IMR-90 (cell line): ENCODE results near the gene SEPTIN5. TPM values are rescaled to one million over a fixed set of nuclear protein-coding genes. Genes with fewer than 3 reads are reported as not detected.

Experiments used
- ATAC-seq: fragments of 200-7000 bp; cut with Tn5 transposase; 2 replicates; pipeline ENCODE4 v1.9.1; 2020; ENCODE audit warnings: low read depth, mild to moderate bottlenecking, moderate library complexity
- BruUV-seq: library from RNA; stranded (reverse); fragments of 400-500 nt; replicated peaks from 2 replicates; lab custom pipeline; 2021; lab: Mats Ljungman, UMichigan
- CTCF ChIA-PET: fragments of 300-600 bp; formaldehyde crosslinking; extraction: SDS; loops from one replicate; lab custom pipeline; 2021; ENCODE audit warnings: antibody characterized with exemption; lab: Yijun Ruan, JAX
- POLR2A ChIA-PET: fragments of 300-600 bp; sonication (Branson Sonifier 250); formaldehyde crosslinking; loops from one replicate; lab custom pipeline; 2022; ENCODE audit warnings: antibody characterized with exemption; ENCODE audit not compliant: unreplicated experiment; lab: Charles Lee
- DNase-seq: peaks from one replicate; pipeline ENCODE4 v3.0.0; 2013
- H2AFZ ChIP-seq: replicated peaks from 2 replicates; pipeline ENCODE3; 2013; ENCODE audit warnings: low read length, mild to moderate bottlenecking; ENCODE audit not compliant: poor library complexity
- H2AK5ac ChIP-seq: 2 replicates; pipeline ENCODE4 v1.6.1; 2013; ENCODE audit warnings: low read depth, low read length, inconsistent platforms
- H2AK9ac ChIP-seq: replicated peaks from 2 replicates; pipeline ENCODE3; 2013; ENCODE audit warnings: mild to moderate bottlenecking, low read depth, low read length, moderate library complexity; ENCODE audit not compliant: poor library complexity
- H2BK120ac ChIP-seq: 2 replicates; pipeline ENCODE4 v1.6.1; 2013; ENCODE audit warnings: low read depth, low read length, inconsistent platforms
- H2BK15ac ChIP-seq: 3 replicates; pipeline ENCODE4 v1.6.1; 2013; ENCODE audit warnings: low read depth, low read length, inconsistent platforms
- H2BK20ac ChIP-seq: 2 replicates; pipeline ENCODE4 v1.6.1; 2013; ENCODE audit warnings: low read depth, mild to moderate bottlenecking, inconsistent platforms, low read length, moderate library complexity
- H2BK5ac ChIP-seq: 2 replicates; pipeline ENCODE4 v1.6.1; 2013; ENCODE audit warnings: mild to moderate bottlenecking, low read depth, low read length, inconsistent platforms; ENCODE audit not compliant: poor library complexity, severe bottlenecking
- H3K14ac ChIP-seq: replicated peaks from 2 replicates; pipeline ENCODE4 v1.6.1; 2013; ENCODE audit warnings: low read depth, low read length, inconsistent platforms
- H3K18ac ChIP-seq: 2 replicates; pipeline ENCODE4 v1.6.1; 2013; ENCODE audit warnings: low read depth, low read length, control low read depth
- H3K23ac ChIP-seq: 2 replicates; pipeline ENCODE4 v1.6.1; 2013; ENCODE audit warnings: low read depth, low read length, inconsistent platforms
- H3K27ac ChIP-seq: 2 replicates; pipeline ENCODE4 v1.5.1; 2013; ENCODE audit warnings: mild to moderate bottlenecking, control low read depth, low read length; ENCODE audit not compliant: insufficient read depth
- H3K27me3 ChIP-seq: 2 replicates; pipeline ENCODE4 v1.6.1; 2013; ENCODE audit warnings: low read length; ENCODE audit not compliant: control insufficient read depth, insufficient read depth
- H3K36me3 ChIP-seq: 2 replicates; pipeline ENCODE4 v1.6.1; 2013; ENCODE audit warnings: low read length, mixed read lengths; ENCODE audit not compliant: control insufficient read depth, insufficient read depth
- H3K4ac ChIP-seq: 2 replicates; pipeline ENCODE4 v1.6.1; 2013; ENCODE audit warnings: low read depth, low read length, inconsistent platforms
- H3K4me1 ChIP-seq: 2 replicates; pipeline ENCODE4 v1.6.1; 2013; ENCODE audit warnings: low read length, mixed read lengths; ENCODE audit not compliant: control insufficient read depth, insufficient read depth
- H3K4me2 ChIP-seq: 2 replicates; pipeline ENCODE4 v1.6.1; 2013; ENCODE audit warnings: low read depth, mild to moderate bottlenecking, control low read depth, low read length, moderate library complexity
- H3K4me3 ChIP-seq: 2 replicates; pipeline ENCODE4 v1.5.1; 2013; ENCODE audit warnings: low read depth, mild to moderate bottlenecking, control low read depth, low read length, moderate library complexity; ENCODE audit not compliant: insufficient read depth
- H3K56ac ChIP-seq: 2 replicates; pipeline ENCODE4 v1.6.1; 2013; ENCODE audit warnings: low read length, inconsistent platforms; ENCODE audit not compliant: insufficient read depth; ENCODE audit errors: extremely low read depth
- H3K79me1 ChIP-seq, 2 experiments: 2 replicates each; pipeline ENCODE4 v1.6.1; 2013; ENCODE audit warnings: low read length in 2 of 2, inconsistent platforms in 1 of 2, low read depth in 1 of 2
- H3K9ac ChIP-seq: 2 replicates; pipeline ENCODE4 v1.6.1; 2013; ENCODE audit warnings: low read depth, low read length, control low read depth
- H3K9me1 ChIP-seq: 2 replicates; pipeline ENCODE4 v1.6.1; 2013; ENCODE audit warnings: low read length, inconsistent platforms; ENCODE audit not compliant: insufficient read depth
- H3K9me3 ChIP-seq: 2 replicates; pipeline ENCODE4 v1.6.1; 2013; ENCODE audit warnings: low read length; ENCODE audit not compliant: control insufficient read depth, insufficient read depth
- H4K20me1 ChIP-seq: 2 replicates; pipeline ENCODE4 v1.6.1; 2013; ENCODE audit warnings: low read length, inconsistent platforms; ENCODE audit not compliant: insufficient read depth
- H4K5ac ChIP-seq: 2 replicates; pipeline ENCODE4 v1.6.1; 2013; ENCODE audit warnings: mild to moderate bottlenecking, low read depth, low read length, control low read depth
- H4K8ac ChIP-seq, 2 experiments: 2 replicates each; pipeline ENCODE4 v1.6.1; 2013; ENCODE audit warnings: low read depth in 2 of 2, low read length in 2 of 2, control low read depth in 1 of 2, inconsistent platforms in 1 of 2
- H4K91ac ChIP-seq: 2 replicates; pipeline ENCODE4 v1.6.1; 2013; ENCODE audit warnings: low read depth, low read length, inconsistent platforms; ENCODE audit not compliant: insufficient read depth
- CHD1 ChIP-seq: IDR thresholded peaks from 2 replicates; pipeline ENCODE4 v1.6.1; 2012; ENCODE audit warnings: low read depth, low read length, improper control_type of control experiment
- MAFK ChIP-seq: IDR thresholded peaks from 2 replicates; pipeline ENCODE4 v1.6.1; 2012; ENCODE audit warnings: low read depth, low read length, improper control_type of control experiment
- MAZ ChIP-seq: IDR thresholded peaks from 2 replicates; pipeline ENCODE4 v1.6.1; 2012; ENCODE audit warnings: low read depth, mild to moderate bottlenecking, low read length, improper control_type of control experiment, moderate library complexity, borderline replicate concordance
- NFE2L2 ChIP-seq: fragments of 150-350 bp; IDR thresholded peaks from 2 replicates; pipeline ENCODE4 v1.6.1; 2016; ENCODE audit warnings: low read depth, mild to moderate bottlenecking, low read length
- RCOR1 ChIP-seq: IDR thresholded peaks from 2 replicates; pipeline ENCODE4 v1.6.1; 2012; ENCODE audit warnings: mild to moderate bottlenecking, low read length, improper control_type of control experiment; ENCODE audit not compliant: insufficient replicate concordance
- RFX5 ChIP-seq: IDR thresholded peaks from 2 replicates; pipeline ENCODE4 v1.8.0; 2012; ENCODE audit warnings: low read depth, mild to moderate bottlenecking, low read length, moderate library complexity
- WGBS, 2 experiments: methylation state at CpG; one replicate each; pipeline versions ENCODE4 v1.1.5 to v1.1.7; 2013; ENCODE audit warnings: missing lambda C conversion rate in 2 of 2; ENCODE audit not compliant: insufficient read length in 1 of 2; ENCODE audit errors: extremely low coverage in 2 of 2; 5-methylcytosine and 5-hydroxymethylcytosine counted together
- dilution Hi-C: fragments of 300-500 bp; cut with HindIII; formaldehyde crosslinking; loops from one replicate; pipeline ENCODE4 v1.14.3; 2018; ENCODE audit warnings: low sequenced_read_pairs; ENCODE audit not compliant: unreplicated experiment
- in situ Hi-C: fragments of 300-500 bp; cut with MboI; formaldehyde crosslinking; loops from 3 replicates; pipeline ENCODE4 v1.14.3; 2019; ENCODE audit warnings: low sequenced_read_pairs, inconsistent platforms, mixed read lengths
- intact Hi-C: fragments of 100-400 bp; cut with micrococcal nuclease; formaldehyde crosslinking; loops from 2 replicates; pipeline ENCODE4 v1.10.0; 2022
- polyA plus RNA-seq, 3 experiments: library from polyadenylated mRNA; depleted of rRNA; stranded (reverse); fragments of >200 nt; gene quantifications; 2 replicates each; pipeline ENCODE4 v1.2.3, GENCODE V29; 2012; ENCODE audit warnings: low replicate concordance in 1 of 3
- total RNA-seq: library from RNA; depleted of rRNA; stranded (reverse); fragments of >200 nt; gene quantifications from 2 replicates; pipeline ENCODE4 v1.2.3, GENCODE V29; 2012

The SEPTIN5 gene
- total and polyA plus RNA-seq, 2 of the 4 experiments (the other 2 are of a cell fraction): 16.8 to 20.7 TPM

DNA sequence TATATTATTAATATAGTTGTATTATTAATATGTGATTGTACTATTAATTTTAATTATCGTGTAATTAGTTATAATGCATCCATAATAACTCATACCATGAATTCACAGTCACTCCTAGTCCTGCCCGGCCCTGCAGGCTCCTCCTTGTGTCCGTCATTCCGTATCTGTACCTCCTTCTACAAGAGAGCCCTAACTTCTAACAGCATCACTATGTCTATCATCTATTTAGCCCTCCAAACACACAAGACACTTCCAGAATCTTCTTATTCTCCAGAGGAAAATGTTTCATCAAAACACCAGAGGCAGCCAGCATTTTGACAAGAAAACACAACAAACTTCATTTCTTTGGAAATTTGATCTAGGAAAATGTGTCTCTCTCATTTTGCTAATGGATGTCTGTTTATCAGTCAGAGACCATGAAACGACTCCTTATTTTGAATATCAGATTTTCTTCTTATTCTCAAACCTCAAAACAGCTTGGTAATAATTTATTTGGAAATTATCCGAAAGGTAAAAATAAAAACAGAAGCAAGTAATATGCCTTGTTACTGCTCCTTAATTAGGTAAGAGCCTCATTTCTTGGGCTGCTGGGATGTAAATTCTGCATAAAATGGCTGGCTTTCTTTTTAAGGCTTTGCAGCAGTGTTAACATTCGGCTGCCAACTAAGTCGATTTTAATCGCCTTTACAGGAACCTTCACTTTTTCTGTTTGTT is 23.1 kb upstream of the SEPTIN5 start (continued):
- TF ChIP-seq RFX5 (no peak), CHD1 (no peak)

DNA sequence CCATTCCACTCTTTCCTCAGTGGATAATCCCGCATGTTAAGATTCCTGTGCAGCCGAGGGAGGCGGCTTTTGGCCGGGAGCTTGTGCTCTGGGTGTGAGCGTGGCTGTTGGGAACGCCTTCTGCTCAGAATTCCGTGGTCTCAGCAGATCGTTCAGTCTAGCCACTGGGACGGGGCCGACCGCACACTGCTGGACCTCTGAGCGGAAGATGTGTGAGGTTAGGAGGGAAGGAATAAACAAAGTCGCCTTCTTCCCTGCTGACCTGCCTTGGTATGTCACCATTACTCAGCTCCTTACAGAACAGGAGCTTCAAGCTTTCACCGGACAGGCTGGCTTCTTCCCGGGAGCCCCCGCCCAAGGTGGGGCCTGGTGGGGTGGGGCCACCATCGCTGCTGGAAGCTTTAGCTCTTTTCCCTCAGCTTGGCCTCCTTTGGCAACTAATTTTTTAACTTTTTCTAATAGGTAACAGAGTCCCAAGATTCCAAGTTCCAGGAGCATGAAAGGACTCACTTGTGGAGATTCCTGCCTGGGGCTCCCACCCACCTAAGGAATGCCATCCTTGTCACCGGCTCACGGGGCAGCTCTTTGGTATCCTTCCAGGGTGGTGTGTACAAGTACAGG is 22.5 kb upstream of the SEPTIN5 start:
- Histone ChIP-seq H2AFZ (peak overlapping the region; percentile 91), H2AK5ac (no peak overlapping the region), H2BK5ac (no peak overlapping the region), H4K5ac (no peak overlapping the region), H3K9me3 (no peaks in the 10 kb centered on the region), H4K8ac (peak overlapping the region in 1 of 2 experiments; percentile 50; a peak in 1 of 4 replicates), H3K9me1 (no peaks in the 10 kb centered on the region; the same call in 1 of the 2 replicates), H3K14ac (0 out of 2 replicates have a peak overlapping the region, but pooled peaks have one; percentile 35), H3K4ac (peak overlapping the region; percentile 15; the same call in 1 of the 2 replicates), H3K9ac (peak overlapping the region; percentile 24; the same call in 1 of the 2 replicates), H2BK20ac (no peak overlapping the region), H3K27ac (no peak overlapping the region), H3K79me1 (no peaks in the 10 kb centered on the region), H3K4me3 (peak overlapping the region; percentile 1; the same call in 1 of the 2 replicates), H2BK120ac (peak overlapping the region; percentile 59; the same call in 1 of the 2 replicates), H3K4me2 (peak overlapping the region; percentile 37), H2AK9ac (peak overlapping the region; percentile 52), H3K56ac (0 out of 2 replicates have a peak overlapping the region, but pooled peaks have one; percentile 0), H3K36me3 (no peaks in the 10 kb centered on the region), H2BK15ac (no peak overlapping the region), H3K27me3 (peaks cover 27% of the 10 kb centered on the region), H3K18ac (no peak overlapping the region), H3K23ac (0 out of 2 replicates have a peak overlapping the region, but pooled peaks have one; percentile 23), H4K20me1 (no peaks in the 10 kb centered on the region), H4K91ac (no peak overlapping the region), H3K4me1 (no peaks in the 10 kb centered on the region; the same call in 1 of the 2 replicates)
- no TSS peak for BruUV-seq
- TF ChIP-seq RCOR1: no peak
- peak; percentile 19; the same call in 1 of the 2 replicates for TF ChIP-seq MAFK
- peak; percentile 86 for TF ChIP-seq MAZ
- TF ChIP-seq NFE2L2: peak; percentile 55; the same call in 1 of the 2 replicates
- 7% methylated on average over 6 of the region's 19 CpGs; no CpG with 5 or more reads in 1 of the 2 experiments for WGBS, 2 experiments
- peak; percentile 94 for ATAC-seq
- ChIA-PET POLR2A (no interaction called here), CTCF (interaction anchor here (0.7 kb wide), 1 partner anchor 13 kb away, joined by 3 read pairs; no protein-coding TSS in a partner anchor)
- intact Hi-C loops (no loop called here), in situ Hi-C loops (no loop called here), dilution Hi-C loops (no loop called here)
- peak; percentile 61 for DNase-seq
